Activated T-cell treated with anti-CD3 and anti-CD28 coated beads, Interleukin-2, amount 50 U/mL, for 1 hour (primary cell): Measurements from ENCODE around the gene ZC3HAV1.
"Not testable (repeated sequence)": the region's sequence is repeated elsewhere in the genome, so short reads cannot be mapped to it uniquely, and the experiment has no call there.

Experiments
- DNase-seq: peaks from one replicate; pipeline ENCODE4 v3.0.0-alpha.2; 2020

ZC3HAV1 gene

GRCh38 chr7:139081584-139081983 lies 27.9 kb downstream of the ZC3HAV1 start:
- DNase-seq, result no peak

- no peak for DNase-seq
Measured at GRCh38 chr7:139080905-139081304, 28.6 kb downstream of the ZC3HAV1 start.

GRCh38 chr7:139079861-139080260 lies 29.7 kb downstream of the ZC3HAV1 start:
- no peak for DNase-seq

- no peak for DNase-seq
Measured at GRCh38 chr7:139078911-139079310, 30.6 kb downstream of the ZC3HAV1 start.

- DNase-seq, result no peak
Measured at GRCh38 chr7:139078399-139078798, 31.1 kb downstream of the ZC3HAV1 start.

- DNase-seq, result not testable (repeated sequence)
Measured at GRCh38 chr7:139077706-139078105, 31.8 kb downstream of the ZC3HAV1 start.

GRCh38 chr7:139075871-139076686 lies 33.4 kb downstream of the ZC3HAV1 start:
- no peak for DNase-seq

- peak; percentile 62 for DNase-seq
Measured at GRCh38 chr7:139075031-139075652, 34.4 kb downstream of the ZC3HAV1 start.

GRCh38 chr7:139072796-139073195 lies 36.7 kb downstream of the ZC3HAV1 start:
- no peak for DNase-seq

- no peak for DNase-seq
Measured at GRCh38 chr7:139071680-139072079, 37.8 kb downstream of the ZC3HAV1 start.

- DNase-seq, result no peak
Measured at GRCh38 chr7:139068544-139069399, 40.7 kb downstream of the ZC3HAV1 start.

GRCh38 chr7:139066315-139066714 lies 43.2 kb downstream of the ZC3HAV1 start:
- no peak for DNase-seq

- no peak for DNase-seq
Measured at GRCh38 chr7:139065323-139065722, 44.2 kb downstream of the ZC3HAV1 start.

- DNase-seq, result no peak
Measured at GRCh38 chr7:139061416-139061815, 48.1 kb downstream of the ZC3HAV1 start.

GRCh38 chr7:139060695-139061237 lies 48.8 kb downstream of the ZC3HAV1 start:
- no peak for DNase-seq

- DNase-seq, result no peak
Measured at GRCh38 chr7:139059905-139060304, 49.6 kb downstream of the ZC3HAV1 start.

- no peak for DNase-seq
Measured at GRCh38 chr7:139058943-139059342, 50.6 kb downstream of the ZC3HAV1 start.

- no peak for DNase-seq
Measured at GRCh38 chr7:139055674-139056073, 53.8 kb downstream of the ZC3HAV1 start.

GRCh38 chr7:139054656-139055055 lies 54.9 kb downstream of the ZC3HAV1 start:
- DNase-seq, result not testable (repeated sequence)

GRCh38 chr7:139054101-139054500 lies 55.4 kb downstream of the ZC3HAV1 start:
- DNase-seq, result no peak

- DNase-seq, result no peak
Measured at GRCh38 chr7:139051655-139052054, 57.9 kb downstream of the ZC3HAV1 start.

GRCh38 chr7:139049936-139050335 lies 59.6 kb downstream of the ZC3HAV1 start:
- DNase-seq, result no peak

- DNase-seq, result no peak
Measured at GRCh38 chr7:139049111-139049510, 60.4 kb downstream of the ZC3HAV1 start.
